K562 (cell line): ENCODE data around the gene GALP. TPM values are rescaled to one million over a fixed set of nuclear protein-coding genes. Genes with fewer than 3 reads are reported as not detected.

Source experiments
- ADNP ChIP-seq: fragments of 200-800 bp; sonication (Bioruptor generic); IDR thresholded peaks from 2 replicates; pipeline ENCODE4 v1.6.1; 2016; ENCODE audit warnings: missing genetic modification characterization, missing compliant biosample characterization
- ARHGAP35 ChIP-seq: fragments of 450-650 bp; IDR thresholded peaks from 2 replicates; pipeline ENCODE4 v1.6.1; 2018; ENCODE audit not compliant: partially characterized antibody
- EWSR1 ChIP-seq: fragments of 450-650 bp; IDR thresholded peaks from 2 replicates; pipeline ENCODE4 v1.6.1; 2018; ENCODE audit warnings: borderline replicate concordance, mild to moderate bottlenecking, low read depth, moderate library complexity; ENCODE audit not compliant: partially characterized antibody
- FOXP1 ChIP-seq: sonication (generic); formaldehyde crosslinking; IDR thresholded peaks from 2 replicates; pipeline ENCODE4 v1.8.0; 2022; ENCODE audit warnings: mild to moderate bottlenecking, missing genetic modification reagents
- MEIS2 ChIP-seq: fragments of 450-650 bp; IDR thresholded peaks from 2 replicates; pipeline ENCODE4 v1.6.1; 2014; ENCODE audit warnings: mild to moderate bottlenecking; ENCODE audit not compliant: partially characterized antibody
- NFATC3 ChIP-seq: fragments of 450-650 bp; IDR thresholded peaks from 2 replicates; pipeline ENCODE4 v1.6.1; 2017; ENCODE audit warnings: mild to moderate bottlenecking
- STAT5A ChIP-seq: IDR thresholded peaks from 2 replicates; pipeline ENCODE4 v1.6.1; 2012; ENCODE audit warnings: low read length, inconsistent platforms, borderline replicate concordance
- TCF15 ChIP-seq: fragments of 250-450 bp; sonication (Bioruptor Pico); IDR thresholded peaks from 2 replicates; pipeline ENCODE4 v1.8.0; 2022; ENCODE audit warnings: moderate library complexity, mild to moderate bottlenecking, inconsistent platforms
- THRB ChIP-seq: fragments of 450-650 bp; formaldehyde crosslinking; conservative IDR thresholded peaks from 2 replicates; pipeline ENCODE4 v1.4.0; 2022; ENCODE audit warnings: mild to moderate bottlenecking, missing genetic modification characterization
- USF1 ChIP-seq: sonication (generic); formaldehyde crosslinking; IDR thresholded peaks from 2 replicates; pipeline ENCODE4 v1.9.0; 2022; ENCODE audit warnings: mild to moderate bottlenecking, missing genetic modification reagents
- ZNF140 ChIP-seq: fragments of 250-450 bp; sonication (Bioruptor Pico); IDR thresholded peaks from 2 replicates; pipeline ENCODE4 v1.8.0; 2021; ENCODE audit warnings: moderate library complexity, mild to moderate bottlenecking, inconsistent platforms
- ZNF146 ChIP-seq: IDR thresholded peaks from one replicate; pipeline ENCODE4 v1.6.1; 2018; ENCODE audit warnings: missing compliant biosample characterization; ENCODE audit not compliant: unreplicated experiment
- ZNF197 ChIP-seq: fragments of 200-800 bp; sonication (Bioruptor generic); IDR thresholded peaks from 2 replicates; pipeline ENCODE4 v1.6.1; 2016; ENCODE audit warnings: low read depth, missing genetic modification characterization, missing compliant biosample characterization
- ZNF318 ChIP-seq, 2 experiments: fragments of 450-650 bp; IDR thresholded peaks; 2 replicates each; pipeline ENCODE4 v1.6.1; 2016; ENCODE audit warnings: mild to moderate bottlenecking in 2 of 2, borderline replicate concordance in 1 of 2, low read depth in 1 of 2, moderate library complexity in 1 of 2
- ZNF655 ChIP-seq: fragments of 250-450 bp; sonication (Bioruptor Pico); IDR thresholded peaks from 2 replicates; pipeline ENCODE4 v1.5.0; 2021
- polyA plus RNA-seq, 8 experiments: library from polyadenylated mRNA; depleted of rRNA in 4 of 8; stranded (reverse) in 5 of 8; unstranded in 3 of 8; fragments of >200 nt; fragmentation: Nextera tagmentation in 2 of 8; fragmentation: Illumina TruSeq in 1 of 8; extraction: Ambion mirVana in 2 of 8; extraction: Trizol in 1 of 8; gene quantifications; 2 replicates each; pipeline versions ENCODE4 v1.2.1 to v1.2.3, GENCODE V29; 2011 to 2014; ENCODE audit warnings: inconsistent platforms in 1 of 8, missing spikeins in 1 of 8
- total RNA-seq, 7 experiments: library from RNA; depleted of rRNA in 6 of 7; stranded (reverse); fragments of >200 nt in 6 of 7; fragmentation: Illumina TruSeq in 2 of 7; extraction: Trizol in 2 of 7; gene quantifications; 2 replicates each; pipeline versions ENCODE4 v1.2.1 to v1.2.3, GENCODE V29; 2011 to 2021; ENCODE audit warnings: low replicate concordance in 1 of 7

Gene GALP
- total and polyA plus RNA-seq, 9 of the 15 experiments (the other 6 are each of a cell fraction or from before 2014, with no cell fraction given), result not detected

- TF ChIP-seq ZNF655 (CRISPR knock-in tag) (no peak), USF1 (CRISPR knock-in tag) (peak; percentile 55), THRB (CRISPR knock-in tag) (no peak), ZNF318 (IDR thresholded peaks at IDR 0.05; ENCODE audit: borderline replicate concordance in 1 of 2, low read depth in 1 of 2) (no peak), ZNF146 (CRISPR knock-in tag) (no peak), FOXP1 (CRISPR knock-in tag) (peak; percentile 69; the same call in 1 of the 2 replicates), ZNF197 (CRISPR knock-in tag) (peak; percentile 98), ARHGAP35 (no peak), TCF15 (CRISPR knock-in tag) (no peak), ADNP (tag) (no peak), EWSR1 (no peak), NFATC3 (no peak), ZNF140 (CRISPR knock-in tag) (no peak), MEIS2 (peak; percentile 64), STAT5A (no peak; the same call in 1 of the 2 replicates)
Observed at GRCh38 chr19:56140583-56141416, 35.0 kb upstream of the GALP start, which contains the start of gene ZNF444 (continued).
